HG02798 (cell line): Measurements from ENCODE around the gene SLC66A3.

Experiments
- ATAC-seq: cut with Tn5 transposase; IDR thresholded peaks from one replicate; pipeline ENCODE4 v1.9.1; 2021; ENCODE audit warnings: mild to moderate bottlenecking; ENCODE audit not compliant: unreplicated experiment, poor library complexity

The SLC66A3 gene

GRCh38 chr2:11208083-11208482 lies 52.8 kb downstream of the SLC66A3 start:
- no peak for ATAC-seq

GRCh38 chr2:11212645-11213044 lies 57.4 kb downstream of the SLC66A3 start:
- no peak for ATAC-seq

GRCh38 chr2:11213090-11213638 lies 57.9 kb downstream of the SLC66A3 start:
- no peak for ATAC-seq

GRCh38 chr2:11213975-11214374 lies 58.7 kb downstream of the SLC66A3 start:
- ATAC-seq, result no peak

- no peak for ATAC-seq
Measured at GRCh38 chr2:11214770-11215169, 59.5 kb downstream of the SLC66A3 start.

- ATAC-seq, result no peak
Measured at GRCh38 chr2:11215407-11215806, 60.1 kb downstream of the SLC66A3 start.

GRCh38 chr2:11220445-11220844 lies 65.2 kb downstream of the SLC66A3 start:
- ATAC-seq, result no peak

GRCh38 chr2:11222845-11223244 lies 67.6 kb downstream of the SLC66A3 start:
- ATAC-seq, result no peak

GRCh38 chr2:11224887-11225286 lies 69.6 kb downstream of the SLC66A3 start:
- no peak for ATAC-seq

GRCh38 chr2:11227595-11227994 lies 72.3 kb downstream of the SLC66A3 start:
- no peak for ATAC-seq
